ENCODE measurements around the gene ARL13A.

The ARL13A gene

DNA sequence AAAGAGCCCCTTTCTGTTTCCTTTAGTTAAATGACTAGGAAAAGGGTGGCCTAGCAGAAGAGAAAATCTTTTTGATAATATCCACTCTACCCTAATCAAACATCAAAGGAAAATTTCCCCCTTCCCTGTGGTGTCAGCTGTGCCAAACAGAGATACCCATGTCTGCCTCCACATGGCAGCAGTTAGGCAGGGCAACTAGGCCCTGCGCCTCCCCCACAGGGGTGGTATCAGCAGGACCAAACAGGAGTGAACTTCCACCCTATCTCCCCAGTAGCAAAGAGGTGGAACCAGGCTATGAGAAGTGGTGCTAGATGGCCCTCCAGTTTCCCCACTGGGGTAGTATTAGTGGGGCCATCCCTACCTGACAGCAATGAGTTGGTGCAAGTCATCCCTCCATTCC, 21.0 kb upstream of the ARL13A start:
- no peak for DNase-seq (ENCODE audit: low read depth in 1 of 2, low spot score in 1 of 2)
- TF ChIP-seq POLR2AphosphoS5 (IDR thresholded peaks at IDR 0.05; ENCODE audit: low read depth), result no peak
- no peak for TF ChIP-seq SPI1 (IDR thresholded peaks at IDR 0.05; ENCODE audit: borderline replicate concordance, low read depth)
- TF ChIP-seq GABPA (IDR thresholded peaks at IDR 0.05; ENCODE audit: low read depth), result no peak
- TF ChIP-seq, protein P1, sequence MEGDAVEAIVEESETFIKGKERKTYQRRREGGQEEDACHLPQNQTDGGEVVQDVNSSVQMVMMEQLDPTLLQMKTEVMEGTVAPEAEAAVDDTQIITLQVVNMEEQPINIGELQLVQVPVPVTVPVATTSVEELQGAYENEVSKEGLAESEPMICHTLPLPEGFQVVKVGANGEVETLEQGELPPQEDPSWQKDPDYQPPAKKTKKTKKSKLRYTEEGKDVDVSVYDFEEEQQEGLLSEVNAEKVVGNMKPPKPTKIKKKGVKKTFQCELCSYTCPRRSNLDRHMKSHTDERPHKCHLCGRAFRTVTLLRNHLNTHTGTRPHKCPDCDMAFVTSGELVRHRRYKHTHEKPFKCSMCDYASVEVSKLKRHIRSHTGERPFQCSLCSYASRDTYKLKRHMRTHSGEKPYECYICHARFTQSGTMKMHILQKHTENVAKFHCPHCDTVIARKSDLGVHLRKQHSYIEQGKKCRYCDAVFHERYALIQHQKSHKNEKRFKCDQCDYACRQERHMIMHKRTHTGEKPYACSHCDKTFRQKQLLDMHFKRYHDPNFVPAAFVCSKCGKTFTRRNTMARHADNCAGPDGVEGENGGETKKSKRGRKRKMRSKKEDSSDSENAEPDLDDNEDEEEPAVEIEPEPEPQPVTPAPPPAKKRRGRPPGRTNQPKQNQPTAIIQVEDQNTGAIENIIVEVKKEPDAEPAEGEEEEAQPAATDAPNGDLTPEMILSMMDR (IDR thresholded peaks at IDR 0.05; ENCODE audit: insufficient read depth, low read length), result no peak
- TF ChIP-seq, protein P2, sequence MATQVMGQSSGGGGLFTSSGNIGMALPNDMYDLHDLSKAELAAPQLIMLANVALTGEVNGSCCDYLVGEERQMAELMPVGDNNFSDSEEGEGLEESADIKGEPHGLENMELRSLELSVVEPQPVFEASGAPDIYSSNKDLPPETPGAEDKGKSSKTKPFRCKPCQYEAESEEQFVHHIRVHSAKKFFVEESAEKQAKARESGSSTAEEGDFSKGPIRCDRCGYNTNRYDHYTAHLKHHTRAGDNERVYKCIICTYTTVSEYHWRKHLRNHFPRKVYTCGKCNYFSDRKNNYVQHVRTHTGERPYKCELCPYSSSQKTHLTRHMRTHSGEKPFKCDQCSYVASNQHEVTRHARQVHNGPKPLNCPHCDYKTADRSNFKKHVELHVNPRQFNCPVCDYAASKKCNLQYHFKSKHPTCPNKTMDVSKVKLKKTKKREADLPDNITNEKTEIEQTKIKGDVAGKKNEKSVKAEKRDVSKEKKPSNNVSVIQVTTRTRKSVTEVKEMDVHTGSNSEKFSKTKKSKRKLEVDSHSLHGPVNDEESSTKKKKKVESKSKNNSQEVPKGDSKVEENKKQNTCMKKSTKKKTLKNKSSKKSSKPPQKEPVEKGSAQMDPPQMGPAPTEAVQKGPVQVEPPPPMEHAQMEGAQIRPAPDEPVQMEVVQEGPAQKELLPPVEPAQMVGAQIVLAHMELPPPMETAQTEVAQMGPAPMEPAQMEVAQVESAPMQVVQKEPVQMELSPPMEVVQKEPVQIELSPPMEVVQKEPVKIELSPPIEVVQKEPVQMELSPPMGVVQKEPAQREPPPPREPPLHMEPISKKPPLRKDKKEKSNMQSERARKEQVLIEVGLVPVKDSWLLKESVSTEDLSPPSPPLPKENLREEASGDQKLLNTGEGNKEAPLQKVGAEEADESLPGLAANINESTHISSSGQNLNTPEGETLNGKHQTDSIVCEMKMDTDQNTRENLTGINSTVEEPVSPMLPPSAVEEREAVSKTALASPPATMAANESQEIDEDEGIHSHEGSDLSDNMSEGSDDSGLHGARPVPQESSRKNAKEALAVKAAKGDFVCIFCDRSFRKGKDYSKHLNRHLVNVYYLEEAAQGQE (IDR thresholded peaks at IDR 0.05; ENCODE audit: insufficient replicate concordance, low read depth), result no peak
- Histone ChIP-seq H3K27me3 (ENCODE audit: insufficient read depth, poor library complexity, severe bottlenecking) (no peaks in the 10 kb centered on the region), H3K27ac (replicated peaks) (no peak overlapping the region), H3K4me3 (replicated peaks; ENCODE audit: insufficient read depth, low read length) (no peak overlapping the region)

DNA sequence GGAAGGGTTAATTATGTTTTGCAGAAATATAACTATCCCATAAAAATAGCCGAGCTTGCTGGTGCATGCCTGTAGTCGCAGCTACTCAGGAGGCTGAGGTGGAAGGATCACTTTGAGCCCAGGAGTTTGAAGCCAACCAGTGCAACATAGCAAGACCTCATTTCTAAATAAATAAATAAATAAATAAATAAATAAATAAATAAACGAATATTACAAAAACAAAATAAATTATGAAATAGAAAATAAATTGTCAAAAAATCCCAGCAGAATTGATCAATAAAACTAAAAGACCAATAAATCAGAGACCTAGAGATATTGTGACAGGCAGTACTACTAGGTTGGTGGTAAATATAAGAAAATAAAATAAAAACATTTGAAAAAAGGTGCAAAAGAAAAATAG, 6.7 kb upstream of the ARL13A start:
- H3K4me3 ChIP-seq (replicated peaks; ENCODE audit: insufficient read depth, low read length), result no peak overlapping the region
- DNase-seq (ENCODE audit: low read depth in 1 of 2, low spot score in 1 of 2), result no peak
- H3K27me3 ChIP-seq (ENCODE audit: insufficient read depth, poor library complexity, severe bottlenecking), result no peaks in the 10 kb centered on the region
- no peak for TF ChIP-seq GABPA (IDR thresholded peaks at IDR 0.05; ENCODE audit: low read depth)
- TF ChIP-seq, protein P2 (IDR thresholded peaks at IDR 0.05; ENCODE audit: insufficient replicate concordance, low read depth), result no peak
- no peak for TF ChIP-seq POLR2AphosphoS5 (IDR thresholded peaks at IDR 0.05; ENCODE audit: low read depth)
- TF ChIP-seq, protein P1 (IDR thresholded peaks at IDR 0.05; ENCODE audit: insufficient read depth, low read length), result no peak
- TF ChIP-seq SPI1 (IDR thresholded peaks at IDR 0.05; ENCODE audit: borderline replicate concordance, low read depth), result no peak
- no peak overlapping the region for H3K27ac ChIP-seq (replicated peaks)

- no peaks in the 10 kb centered on the region for H3K27me3 ChIP-seq (ENCODE audit: insufficient read depth, poor library complexity, severe bottlenecking)
- H3K4me3 ChIP-seq (replicated peaks; ENCODE audit: insufficient read depth, low read length), result no peak overlapping the region
- no peak for DNase-seq (ENCODE audit: low read depth in 1 of 2, low spot score in 1 of 2)
- TF ChIP-seq POLR2AphosphoS5 (IDR thresholded peaks at IDR 0.05; ENCODE audit: low read depth) (no peak), SPI1 (IDR thresholded peaks at IDR 0.05; ENCODE audit: borderline replicate concordance, low read depth) (no peak), GABPA (IDR thresholded peaks at IDR 0.05; ENCODE audit: low read depth) (no peak)
- TF ChIP-seq, protein P2 (IDR thresholded peaks at IDR 0.05; ENCODE audit: insufficient replicate concordance, low read depth), result no peak
- TF ChIP-seq, protein P1 (IDR thresholded peaks at IDR 0.05; ENCODE audit: insufficient read depth, low read length), result no peak
- no peak overlapping the region for H3K27ac ChIP-seq (replicated peaks)
Measured at GRCh38 chrX:100964362-100964761, 5.1 kb upstream of the ARL13A start.
